NCI-H345 treated with DMSO at 0.1 percent for 48 hours (cell line): ENCODE measurements around the gene NPC2.
"Not testable (repeated sequence)": the region's sequence is repeated elsewhere in the genome, so short reads cannot be mapped to it uniquely, and the experiment has no call there.

Experiments
- DNase-seq: peaks from one replicate; lab custom pipeline; 2025; ENCODE audit not compliant: unreplicated experiment; lab: John Stamatoyannopoulos, UW

Gene NPC2

DNA sequence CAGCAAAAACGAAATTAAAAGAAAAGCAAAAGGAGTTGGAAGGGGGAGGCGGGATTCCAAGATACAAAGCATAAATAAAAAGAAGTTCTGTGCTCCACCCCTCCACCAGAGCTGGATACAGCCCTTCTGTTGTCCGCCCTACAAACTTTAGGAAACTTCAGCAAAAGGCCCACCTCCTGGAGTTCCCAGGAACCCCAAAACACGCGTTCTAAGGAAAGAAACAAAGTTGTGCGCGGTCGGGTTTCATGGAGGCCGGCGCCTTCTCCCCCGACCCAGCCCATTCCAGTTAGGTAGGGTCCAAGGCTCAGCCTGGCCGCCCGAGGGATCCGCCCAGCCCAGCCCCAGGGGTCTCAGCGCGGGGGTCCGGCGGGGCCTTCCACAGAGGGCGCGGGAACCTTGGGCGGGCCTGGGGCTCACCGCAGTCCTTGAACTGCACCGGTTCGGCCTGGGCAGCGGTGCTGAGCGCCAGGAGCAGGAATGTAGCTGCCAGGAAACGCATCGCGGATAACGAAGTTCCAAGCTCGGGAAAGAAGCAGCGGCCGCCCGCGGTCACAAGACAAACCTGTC lies at the start of gene NPC2:
Gene NPC2, minus strand, starts transcription at position 530 of the 567 bp plus-strand sequence. Its CDS starts 31 bp downstream, at position 499.
- DNase-seq = no peak

DNA sequence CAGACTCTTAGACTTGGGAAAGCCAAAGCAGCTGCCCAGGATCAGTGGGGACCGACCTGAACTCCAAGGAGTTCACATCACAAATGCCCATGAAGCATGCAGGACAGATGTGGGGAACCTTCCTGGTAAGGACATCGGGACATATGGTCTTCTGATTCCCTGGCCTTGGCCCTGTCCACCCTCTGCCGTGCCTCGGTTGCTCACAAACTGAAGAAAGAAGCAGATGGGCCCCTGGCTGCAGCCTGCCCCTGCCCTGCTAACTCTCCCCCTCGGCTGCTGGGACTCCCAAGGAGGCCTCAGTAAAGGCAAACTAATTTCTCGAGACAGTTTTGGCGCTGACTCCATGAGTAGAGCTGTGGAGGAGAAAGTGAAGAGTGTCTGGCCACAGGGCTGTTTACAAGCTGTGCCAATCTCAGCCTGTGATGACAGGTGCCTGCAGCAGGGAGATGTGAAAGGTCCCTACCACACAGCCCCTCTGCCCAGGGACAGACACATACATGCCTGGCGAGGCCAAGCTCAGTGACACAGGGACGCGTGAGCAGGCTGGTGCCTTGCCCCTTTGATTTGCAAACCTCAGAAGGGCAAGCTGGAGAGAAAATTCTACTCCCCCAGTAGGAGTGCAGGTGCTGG lies 49.1 kb upstream of the NPC2 start:
- no peak for DNase-seq

DNA sequence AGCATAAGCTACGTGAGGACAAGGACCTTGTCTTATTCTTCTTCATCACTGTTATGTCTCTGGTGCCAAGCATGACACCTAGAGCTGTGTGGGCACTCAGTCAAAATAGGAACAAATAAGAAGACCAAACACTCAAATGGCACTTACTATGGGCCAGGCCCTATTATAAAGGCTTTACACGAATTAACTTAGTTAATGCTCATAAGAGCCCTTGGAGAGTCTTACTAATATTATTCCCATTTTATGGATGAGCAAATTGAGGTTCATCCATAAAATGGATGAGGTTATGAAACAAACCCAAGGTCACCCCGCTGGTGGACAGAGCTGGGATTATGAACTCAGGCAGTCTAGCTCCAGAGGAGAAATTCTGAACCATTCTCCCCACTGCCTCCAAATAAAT lies 48.1 kb upstream of the NPC2 start:
- no peak for DNase-seq

DNA sequence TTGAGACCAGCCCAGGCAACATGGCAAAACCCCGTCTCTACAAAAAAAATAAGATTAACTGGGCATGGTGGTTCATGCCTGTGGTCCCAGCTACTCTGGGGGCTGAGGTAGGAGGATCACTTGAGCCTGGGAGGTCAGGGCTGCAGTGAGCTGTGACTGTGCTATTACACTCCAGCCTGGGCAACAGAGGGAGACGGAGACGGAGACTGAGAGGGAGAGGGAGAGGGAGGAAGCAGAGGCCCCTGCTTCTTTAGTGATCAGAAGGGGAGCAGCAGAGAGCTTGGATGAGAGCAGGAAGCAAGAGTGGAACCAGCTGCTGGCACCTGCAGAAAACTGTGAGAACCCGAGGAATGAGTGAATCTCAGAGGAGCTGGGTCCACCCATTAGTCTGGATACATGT lies 46.4 kb upstream of the NPC2 start:
- DNase-seq = no peak

DNA sequence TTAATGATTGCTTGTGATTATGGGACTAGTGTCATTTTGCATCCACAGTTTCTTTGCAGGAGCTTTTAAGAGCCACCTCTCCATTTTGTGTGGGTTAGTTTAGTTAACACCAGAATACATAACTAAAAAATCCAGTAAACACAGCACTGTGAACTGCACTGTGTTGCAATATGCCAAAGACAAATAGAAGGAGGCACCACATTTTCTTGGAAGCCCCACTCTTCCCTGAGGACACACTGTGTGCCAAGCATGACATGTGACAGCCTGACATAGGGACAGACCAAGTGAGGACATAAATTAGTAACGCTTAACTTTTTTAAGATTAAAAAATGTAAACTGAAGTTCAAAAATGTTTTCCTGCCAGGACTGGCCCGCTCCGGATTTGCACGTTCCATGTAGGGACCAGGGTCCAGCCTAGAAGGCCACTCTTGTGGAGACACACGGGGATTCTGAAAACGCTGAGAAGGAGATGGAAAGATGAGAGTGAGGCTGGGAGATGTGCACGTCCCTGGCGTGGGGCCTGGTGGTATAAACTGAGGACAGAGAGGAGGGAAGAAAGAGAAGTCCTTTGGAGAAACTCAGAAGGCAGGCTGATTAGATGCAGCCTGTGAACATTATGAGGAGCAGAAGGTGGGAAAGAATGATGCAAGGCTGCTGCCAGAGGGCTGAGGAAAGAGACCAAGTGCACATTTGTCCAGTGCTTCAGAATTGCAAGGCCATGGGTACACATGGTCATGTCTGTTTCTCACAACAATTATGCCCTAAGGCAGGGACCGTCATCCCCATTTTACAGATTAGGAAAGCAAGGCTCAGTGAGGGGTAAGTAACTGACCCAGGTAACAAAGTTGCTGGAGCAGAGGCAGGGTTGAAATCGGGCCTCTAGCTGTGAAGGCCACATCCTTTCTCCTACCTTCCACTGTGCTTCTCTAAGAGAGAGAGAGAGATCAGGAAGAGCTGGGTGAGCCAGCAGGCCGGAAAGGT lies 45.6 kb upstream of the NPC2 start:
- DNase-seq = no peak

DNA sequence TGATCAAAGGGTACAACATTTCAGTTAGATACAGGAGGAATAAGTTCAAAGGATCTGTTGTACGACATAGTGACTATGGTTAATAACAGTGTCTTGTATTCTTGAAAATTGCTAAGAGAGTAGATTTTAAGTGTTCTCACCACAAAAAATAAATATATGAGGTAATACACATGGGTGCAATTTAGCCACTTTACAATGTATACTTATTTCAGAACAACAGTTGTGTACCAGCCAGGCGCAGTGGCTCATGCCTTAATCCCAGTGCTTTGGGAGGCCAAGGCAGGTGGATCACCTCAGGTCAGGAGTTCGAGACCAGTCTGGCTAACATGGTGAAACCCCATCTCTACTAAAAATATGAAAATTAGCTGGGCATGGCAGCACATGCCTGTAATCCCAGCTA lies 43.2 kb upstream of the NPC2 start:
- DNase-seq = not testable (repeated sequence)

DNA sequence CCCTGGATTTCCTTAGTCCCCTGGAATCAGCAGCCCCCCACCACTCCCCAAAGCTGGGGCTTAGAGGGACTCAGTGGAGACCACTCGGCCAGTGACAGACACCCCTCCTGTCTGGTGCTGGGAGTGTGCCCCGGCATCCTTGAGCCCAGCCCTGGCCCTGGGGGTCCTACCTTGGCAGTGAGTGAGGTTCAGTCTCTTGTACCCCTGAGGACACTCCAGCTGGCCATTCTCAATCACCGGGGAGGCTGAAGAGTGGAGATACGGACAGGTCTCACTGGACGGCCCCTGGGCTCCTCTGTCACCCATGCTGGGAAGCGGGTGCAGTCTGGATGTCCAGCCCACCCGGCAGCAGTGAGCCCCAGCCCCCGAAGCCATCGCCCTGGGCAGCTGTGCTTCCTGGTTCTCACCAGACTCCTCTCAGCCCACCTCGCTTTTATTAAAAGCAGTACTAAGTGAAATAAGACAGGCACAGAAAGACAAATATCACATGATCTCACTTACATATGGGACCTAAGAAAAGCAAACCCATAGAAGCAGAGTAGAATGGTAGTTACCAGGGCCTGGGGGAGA lies 42.7 kb upstream of the NPC2 start:
- no peak for DNase-seq

DNA sequence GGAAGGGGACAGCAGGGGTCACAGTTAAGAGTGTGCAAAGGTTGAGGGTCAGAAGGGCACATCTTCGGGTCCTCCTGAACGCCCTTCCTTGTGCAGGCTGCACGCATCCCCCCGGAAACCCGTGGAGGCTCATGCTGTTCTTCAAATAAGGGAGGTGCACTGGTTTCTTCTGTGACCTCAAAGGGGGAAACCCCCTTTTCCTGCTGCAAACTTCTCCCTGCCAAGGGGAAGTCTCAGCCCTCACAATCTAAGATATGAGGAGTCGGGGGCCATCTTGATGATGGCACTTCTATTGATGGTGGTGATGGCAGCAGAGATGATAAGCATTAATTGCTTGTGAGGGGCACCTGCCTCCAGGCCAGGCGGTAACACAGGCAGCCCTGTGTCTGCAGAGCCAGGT lies 40.5 kb upstream of the NPC2 start:
- no peak for DNase-seq

DNA sequence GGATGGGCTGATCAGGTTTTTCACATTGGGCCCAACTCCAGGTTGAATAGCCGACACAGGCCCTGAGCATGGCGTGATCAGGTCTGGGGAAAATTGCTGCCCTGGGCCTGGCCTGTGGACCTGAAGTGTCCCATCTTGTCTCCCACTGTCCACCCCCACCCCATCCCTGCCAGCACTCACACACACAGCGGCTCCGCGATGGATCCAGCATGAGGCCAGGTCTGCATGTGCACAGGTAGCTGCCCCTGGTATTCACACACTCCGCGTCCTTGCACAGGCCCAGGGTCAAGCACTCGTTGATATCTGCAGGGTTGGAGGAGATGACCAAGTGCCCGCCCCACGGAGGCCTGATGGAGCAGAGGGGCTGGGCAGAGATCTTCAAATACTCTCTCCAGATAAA lies 39.1 kb upstream of the NPC2 start:
- no peak for DNase-seq

DNA sequence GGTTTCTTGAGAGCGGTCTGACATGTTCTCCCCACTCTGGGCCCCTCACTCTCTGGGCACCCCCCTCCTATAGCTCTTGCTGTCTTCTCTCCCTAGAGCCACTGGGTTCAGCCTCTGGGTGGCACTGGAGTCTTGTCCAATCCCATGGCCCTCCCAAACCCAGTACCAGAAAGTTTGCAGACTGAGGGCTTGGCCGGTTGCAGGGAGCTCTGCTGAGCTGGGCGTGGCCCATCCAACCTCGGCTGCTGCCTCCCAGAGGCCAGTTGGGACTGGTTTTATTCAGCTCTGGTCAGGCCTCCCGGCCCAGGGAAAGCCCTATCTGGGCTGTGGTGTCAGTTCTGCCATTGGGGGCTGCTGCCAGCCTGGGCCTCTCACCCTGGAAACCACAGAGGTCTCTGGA lies 38.4 kb upstream of the NPC2 start:
- no peak for DNase-seq

DNA sequence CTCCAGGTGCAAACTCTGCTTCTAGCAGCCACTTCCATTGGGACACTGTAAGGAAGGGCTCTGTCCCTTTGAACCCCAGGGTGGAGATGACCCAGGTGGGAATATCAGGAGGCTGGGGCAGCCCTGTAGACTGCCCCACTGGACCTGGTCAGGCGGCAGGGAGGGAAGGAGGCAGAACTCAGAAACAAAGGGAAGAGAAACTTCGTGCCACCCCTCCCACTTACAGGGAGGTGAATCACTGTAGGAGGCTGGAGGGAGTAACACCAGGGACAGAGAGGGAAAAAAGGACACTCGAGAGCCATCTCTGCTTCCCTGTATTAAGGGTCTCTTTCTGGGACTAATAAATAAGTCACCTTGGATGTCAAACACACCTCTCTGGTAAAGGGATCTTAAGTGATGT lies 37.9 kb upstream of the NPC2 start:
- DNase-seq = no peak

DNA sequence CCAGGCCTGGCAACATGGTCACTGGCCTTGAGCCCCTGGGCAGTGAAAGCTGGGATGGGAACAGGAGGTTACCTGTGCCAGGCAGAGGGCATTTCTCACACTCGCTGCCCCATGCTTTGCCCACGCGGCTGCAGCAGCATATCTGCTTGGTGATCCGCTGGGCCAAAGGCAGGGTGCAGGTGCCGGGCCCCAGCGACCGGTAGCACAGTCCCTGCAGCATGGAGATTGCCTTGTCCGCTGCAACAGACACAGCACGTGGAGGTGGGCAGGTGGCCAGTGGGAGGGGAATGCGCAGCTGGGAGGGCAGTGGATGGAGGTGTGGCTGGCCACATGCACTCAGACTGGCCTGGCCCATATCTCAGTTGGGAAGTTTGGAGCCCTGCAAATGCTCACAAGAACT lies 35.8 kb upstream of the NPC2 start:
- DNase-seq = no peak

DNA sequence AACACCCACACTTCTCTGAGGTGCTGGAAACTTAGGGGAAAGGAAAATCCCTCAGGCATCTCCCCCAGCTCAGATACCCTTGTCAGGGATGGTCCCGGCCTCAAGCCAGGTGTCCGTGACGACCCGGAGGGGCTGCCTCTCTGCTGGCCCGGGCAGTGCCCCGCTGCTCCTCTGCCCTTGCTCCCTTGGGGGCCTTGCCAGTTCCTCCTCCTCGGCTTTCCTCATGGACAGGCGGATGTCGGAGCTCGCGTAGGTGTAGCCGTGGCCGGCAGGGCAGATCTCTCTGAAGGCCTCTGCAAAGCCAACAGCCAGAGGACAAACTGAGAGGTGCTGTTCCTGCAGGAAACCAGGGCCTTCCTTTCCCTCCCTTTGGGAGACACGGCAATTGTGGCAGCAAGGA lies 35.3 kb upstream of the NPC2 start:
- no peak for DNase-seq

DNA sequence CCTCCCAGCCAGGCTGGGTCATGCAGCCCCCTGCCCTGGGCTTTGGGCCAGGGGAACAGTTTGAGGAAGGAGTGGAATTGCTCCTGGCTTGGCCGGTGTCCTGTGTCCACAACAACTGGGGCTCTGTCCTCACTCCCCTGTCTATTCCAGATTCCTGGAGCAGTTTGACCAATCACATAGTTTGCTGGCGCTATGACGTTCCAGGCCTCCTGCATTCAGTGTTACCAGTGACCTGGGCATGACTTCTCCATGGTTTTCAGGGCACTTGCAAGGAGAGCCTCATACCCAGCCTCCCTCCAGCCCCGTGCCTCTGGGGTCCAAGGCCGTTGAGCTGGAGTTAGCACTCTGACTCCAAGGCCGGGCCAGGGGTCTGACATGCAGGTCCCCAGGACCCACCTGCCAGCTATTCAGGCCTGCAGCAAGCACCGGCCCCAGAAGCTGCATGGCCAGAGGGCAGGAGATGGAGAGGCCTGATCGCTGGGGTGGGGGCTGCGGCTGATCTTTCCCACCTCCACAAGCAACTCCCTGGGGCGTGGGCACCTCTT lies 34.7 kb upstream of the NPC2 start:
- no peak for DNase-seq

DNA sequence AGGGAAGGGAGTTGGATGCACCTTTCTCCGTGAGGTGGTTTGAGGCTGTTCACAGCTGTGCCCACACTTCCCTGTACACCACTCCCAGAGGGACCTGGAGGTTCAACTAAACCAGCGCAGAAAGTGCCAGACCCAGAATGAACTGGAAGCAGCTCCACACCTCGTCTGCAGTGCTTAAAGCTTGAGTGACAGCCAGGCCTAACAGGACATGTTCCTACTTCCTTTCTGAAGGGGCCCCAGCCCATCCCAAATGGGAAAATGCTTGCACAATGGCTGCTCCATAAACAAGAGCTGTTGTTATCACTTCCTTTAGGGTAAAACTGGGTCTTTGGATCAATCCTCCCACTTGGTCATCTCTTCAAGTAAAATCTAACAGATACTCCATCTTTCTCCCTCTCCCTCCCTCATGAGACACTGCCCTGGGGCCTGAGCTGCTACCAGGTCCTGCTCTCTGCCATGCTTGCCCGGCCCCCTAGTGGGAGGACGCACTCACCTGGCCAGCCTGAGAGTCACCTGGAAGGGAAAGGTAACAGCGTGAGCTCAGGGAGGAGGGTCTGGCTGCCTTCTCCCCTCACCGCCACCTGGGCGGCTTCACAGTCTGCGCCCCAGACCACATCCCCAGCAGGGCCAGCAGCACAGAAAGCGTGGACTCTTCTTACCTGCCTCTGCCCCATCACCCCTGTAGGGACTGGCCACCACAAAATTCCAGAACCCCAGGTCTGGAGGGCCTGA lies 33.9 kb upstream of the NPC2 start:
- no peak for DNase-seq

DNA sequence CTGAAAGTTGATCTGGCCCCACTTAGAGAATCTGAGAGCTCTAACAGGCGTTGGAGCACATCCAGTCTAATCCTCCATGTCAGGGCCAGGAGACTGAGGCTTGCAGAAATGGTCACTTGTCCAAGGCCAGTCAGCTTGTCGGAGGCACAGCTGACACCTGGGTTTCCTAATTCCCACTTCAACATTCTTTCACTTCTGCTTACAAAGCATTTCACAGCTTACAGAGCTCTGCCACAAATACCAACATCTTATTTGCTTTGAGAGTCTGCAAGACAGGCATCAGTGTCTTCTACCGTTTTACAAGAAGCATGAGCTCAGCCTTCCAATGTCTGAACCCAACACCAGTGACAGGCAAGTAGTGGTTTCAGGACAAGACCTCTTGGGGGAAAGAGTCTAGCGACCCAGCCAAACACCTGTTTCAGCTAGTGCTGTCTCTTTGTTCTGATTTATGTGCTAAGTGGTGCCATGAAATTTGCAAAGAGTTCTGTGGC lies 32.3 kb upstream of the NPC2 start:
- DNase-seq = no peak

DNA sequence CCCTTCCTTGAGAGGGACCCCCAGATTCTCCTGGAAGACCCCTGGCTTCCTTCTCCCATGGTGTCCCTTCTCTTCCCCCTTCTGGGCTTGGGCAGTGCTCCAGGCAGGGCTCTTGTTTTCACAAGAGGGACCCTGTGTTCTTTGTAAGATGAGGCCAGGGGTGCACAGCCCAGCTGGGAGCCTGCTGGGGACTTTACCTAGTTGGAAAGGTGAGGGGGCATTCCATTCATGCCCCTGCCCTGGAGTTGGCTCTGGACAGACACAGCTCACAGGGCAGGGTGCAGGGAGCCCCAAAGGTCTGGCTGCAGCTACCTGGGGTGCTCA lies 31.7 kb upstream of the NPC2 start:
- DNase-seq = no peak

DNA sequence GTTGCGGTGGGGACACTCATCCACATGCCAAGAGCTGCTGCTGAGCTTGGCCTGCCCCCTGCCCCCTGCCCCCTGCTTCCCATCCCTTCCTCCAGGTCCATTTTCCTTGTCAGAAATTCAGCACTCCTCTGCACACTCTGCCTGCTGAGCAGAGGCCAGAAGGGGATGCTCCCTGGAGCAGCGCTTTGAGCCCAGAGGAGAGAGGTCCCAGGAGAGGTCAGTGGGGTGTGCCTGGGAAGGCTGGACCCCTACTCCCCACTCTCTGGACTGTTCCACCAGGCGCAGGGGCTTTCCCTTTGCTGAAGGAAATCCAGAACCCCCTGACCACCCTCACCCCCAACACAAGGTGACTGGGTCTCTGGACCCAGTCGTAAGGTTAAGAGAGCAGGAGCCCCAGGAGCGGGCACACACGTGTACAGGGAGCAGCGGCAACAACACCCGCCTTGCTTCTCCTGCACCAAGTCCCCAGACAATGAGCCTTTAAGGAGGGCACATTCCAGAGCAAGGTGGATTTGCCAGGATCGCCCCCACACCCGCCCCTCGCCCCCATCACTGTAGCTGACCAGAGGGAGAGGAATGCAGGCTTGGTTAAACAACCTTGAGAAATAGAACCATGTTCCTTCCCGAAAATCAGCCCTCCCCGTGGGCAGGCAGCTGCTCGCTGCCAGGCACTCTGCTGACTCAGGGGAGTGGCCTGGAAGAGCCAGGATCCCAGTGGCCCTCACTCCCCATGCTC lies 31.1 kb upstream of the NPC2 start:
- DNase-seq = no peak

DNA sequence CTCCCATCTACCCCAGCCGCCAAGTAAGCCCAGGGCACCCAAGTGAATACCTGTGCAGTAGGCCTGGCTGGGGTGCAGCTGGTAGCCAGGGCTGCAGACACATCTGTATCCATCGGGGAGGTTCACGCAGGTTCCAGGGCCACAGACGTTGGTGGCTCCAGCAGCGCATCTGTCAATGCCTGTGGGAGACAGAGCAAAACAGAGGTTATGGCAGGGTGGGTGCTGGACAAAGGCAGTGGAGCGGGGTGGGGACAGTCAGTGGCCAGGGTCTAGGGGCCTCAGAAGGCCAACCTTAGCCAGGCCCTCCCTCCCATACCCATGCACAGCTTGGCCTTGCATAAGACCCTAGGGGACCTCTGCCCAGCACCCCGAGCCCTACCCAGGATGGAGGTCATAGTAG lies 29.6 kb upstream of the NPC2 start:
- DNase-seq = no peak

DNA sequence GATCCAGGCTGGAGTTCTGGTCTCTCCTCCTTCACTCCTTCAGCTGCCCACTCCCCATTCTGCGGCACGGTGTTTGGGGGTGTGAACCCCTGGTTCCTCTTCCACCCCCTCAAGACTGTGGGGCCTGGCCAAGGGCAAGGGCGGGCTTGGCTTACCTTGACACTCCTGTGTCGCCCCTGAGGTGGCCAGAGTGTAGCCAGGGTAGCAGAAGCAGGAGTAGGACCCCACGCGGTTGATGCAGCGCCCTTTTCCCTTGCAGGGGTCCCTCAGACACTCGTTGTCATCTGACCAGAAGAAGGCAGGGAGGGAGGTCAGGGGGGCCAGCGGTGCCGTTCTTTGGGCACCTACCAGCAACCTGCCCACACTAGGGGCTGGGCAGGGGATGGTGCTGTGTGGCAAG lies 28.7 kb upstream of the NPC2 start:
- DNase-seq = no peak
